CD4-positive, alpha-beta T cell (primary cell): Measurements from ENCODE around the gene CDR2. TPM values are rescaled to one million over a fixed set of nuclear protein-coding genes. Genes with fewer than 3 reads are reported as not detected.

Source experiments
- ATAC-seq: fragments of 200-7000 bp; cut with Tn5 transposase; one replicate; pipeline ENCODE4 v1.10.0; 2022; ENCODE audit warnings: mild to moderate bottlenecking; ENCODE audit not compliant: poor library complexity
- CTCF ChIA-PET: fragments of 350-600 bp; sonication (Branson Sonifier 250); formaldehyde crosslinking; loops from one replicate; lab custom pipeline; 2021; ENCODE audit warnings: antibody characterized with exemption, inconsistent platforms; lab: Charles Lee
- POLR2A ChIA-PET: fragments of 350-600 bp; sonication (Branson Sonifier 250); formaldehyde crosslinking; loops from one replicate; lab custom pipeline; 2021; ENCODE audit warnings: antibody characterized with exemption, inconsistent platforms; lab: Charles Lee
- DNase-seq, 14 experiments: peaks; one replicate each; pipeline ENCODE4 v3.0.0-alpha.2; 2013 to 2020; ENCODE audit warnings: mixed read lengths in 2 of 14
- H3K27ac ChIP-seq, 2 donors: one replicate each; pipeline versions ENCODE4 v1.5.1 to v1.7.0; 2013; ENCODE audit warnings: low read length in 2 of 2, low read depth in 1 of 2, mild to moderate bottlenecking in 1 of 2
- H3K27me3 ChIP-seq, 2 experiments: 1 replicate in 1 of 2; 2 replicates in 1 of 2; pipeline versions ENCODE4 v1.6.1 to v1.7.0; 2013; ENCODE audit warnings: low read length in 2 of 2, control low read depth in 1 of 2, mild to moderate bottlenecking in 1 of 2, moderate library complexity in 1 of 2; ENCODE audit not compliant: insufficient read depth in 2 of 2, control insufficient read depth in 1 of 2
- H3K36me3 ChIP-seq: one replicate; pipeline ENCODE4 v1.6.1; 2013; ENCODE audit warnings: low read length, control low read depth; ENCODE audit not compliant: insufficient read depth
- H3K4me1 ChIP-seq: one replicate; pipeline ENCODE4 v1.6.1; 2013; ENCODE audit warnings: low read length, control low read depth; ENCODE audit not compliant: insufficient read depth
- H3K4me3 ChIP-seq: one replicate; pipeline ENCODE4 v1.5.1; 2013; ENCODE audit warnings: mild to moderate bottlenecking, low read length, moderate library complexity
- H3K9me3 ChIP-seq, 2 experiments: 1 replicate in 1 of 2; 2 replicates in 1 of 2; pipeline versions ENCODE4 v1.6.1 to v1.7.0; 2013; ENCODE audit warnings: low read length in 2 of 2, mild to moderate bottlenecking in 2 of 2, control low read depth in 1 of 2, moderate library complexity in 1 of 2; ENCODE audit not compliant: control insufficient read depth in 1 of 2, insufficient read depth in 1 of 2
- H3K27ac Mint-ChIP-seq: one replicate; pipeline ENCODE4 v1.8.0; 2020; ENCODE audit warnings: mixed read lengths
- H3K27me3 Mint-ChIP-seq: one replicate; pipeline ENCODE4 v1.8.0; 2021; ENCODE audit warnings: mixed read lengths
- H3K36me3 Mint-ChIP-seq: one replicate; pipeline ENCODE4 v1.8.0; 2021; ENCODE audit warnings: low read depth, mixed read lengths
- H3K4me1 Mint-ChIP-seq: one replicate; pipeline ENCODE4 v1.8.0; 2021; ENCODE audit warnings: low read depth, mixed read lengths
- H3K4me3 Mint-ChIP-seq: one replicate; pipeline ENCODE4 v1.8.0; 2020; ENCODE audit warnings: mild to moderate bottlenecking, mixed read lengths
- H3K9me3 Mint-ChIP-seq: one replicate; pipeline ENCODE4 v1.8.0; 2020; ENCODE audit warnings: mixed read lengths
- CTCF ChIP-seq: fragments of 200-600 bp; IDR thresholded peaks from one replicate; pipeline ENCODE4 v1.8.0; 2022; ENCODE audit warnings: antibody characterized with exemption, mild to moderate bottlenecking
- intact Hi-C, 2 experiments: fragments of 100-400 bp; cut with DNase I in 1 of 2; cut with micrococcal nuclease in 1 of 2; formaldehyde crosslinking; loops; one replicate each; pipeline versions ENCODE4 v1.15.1 to v1.9.0; 2023 to 2025; cut with DNase I, micrococcal nuclease
- total RNA-seq, 174 experiments: library from RNA in 2 of 174; stranded (reverse) in 2 of 174; gene quantifications; one replicate each; pipeline ENCODE4 v1.2.3 and lab custom pipeline; 2021 to 2026

Gene CDR2
- total RNA-seq, 2 experiments from 2014 or later = 104 to 113 TPM

GRCh38 chr16:22330326-22330725 is 44.1 kb downstream of the CDR2 start:
- ChIA-PET POLR2A (interaction anchor here (1.2 to 4.2 kb wide), 3 partner anchors 42 to 45 kb away, joined by 3 to 21 read pairs (median 7); no protein-coding TSS in a partner anchor), CTCF (interaction anchor here (0.6 to 1.8 kb wide), 6 partner anchors 9 to 59 kb away, joined by 4 to 7 read pairs (median 4); no protein-coding TSS in a partner anchor)
- no peaks in the 10 kb centered on the region for H3K9me3 Mint-ChIP-seq
- Histone ChIP-seq H3K36me3 (peaks cover 77% of the 10 kb centered on the region), H3K27ac (no peak overlapping the region), H3K4me3 (no peak overlapping the region), H3K4me1 (peaks cover 4% of the 10 kb centered on the region), H3K9me3 (peaks cover 0 to under 1% of the 10 kb centered on the region in 2 experiments), H3K27me3 (no peaks in the 10 kb centered on the region)
- intact Hi-C loops = no loop called here
- no peaks in the 10 kb centered on the region for H3K27me3 Mint-ChIP-seq
- DNase-seq (no peak), ATAC-seq (no peak)
- H3K36me3 Mint-ChIP-seq = peaks cover 89% of the 10 kb centered on the region
- no peak overlapping the region for H3K4me3 Mint-ChIP-seq
- H3K4me1 Mint-ChIP-seq = peaks cover 26% of the 10 kb centered on the region
- no peak for TF ChIP-seq CTCF
- H3K27ac Mint-ChIP-seq = peak overlapping the region; percentile 1

- Mint-ChIP-seq H3K9me3 (no peaks in the 10 kb centered on the region), H3K36me3 (peaks cover 89% of the 10 kb centered on the region), H3K4me3 (no peak overlapping the region), H3K27ac (peak overlapping the region; percentile 1), H3K27me3 (no peaks in the 10 kb centered on the region), H3K4me1 (peaks cover 19% of the 10 kb centered on the region)
- ChIA-PET CTCF (interaction anchor here (1.0 to 1.8 kb wide), 2 partner anchors 8 to 10 kb away, joined by 5 to 7 read pairs; no protein-coding TSS in a partner anchor), POLR2A (interaction anchor here (1.0 to 4.2 kb wide), 4 partner anchors 29 to 46 kb away, joined by 3 to 21 read pairs (median 5); no protein-coding TSS in a partner anchor)
- H3K4me3 ChIP-seq = no peak overlapping the region
- H3K9me3 ChIP-seq = no peaks in the 10 kb centered on the region
- intact Hi-C loops = loop anchor here in 1 of 2 experiments (5.0 kb wide), 2 partner anchors 43 to 93 kb away; partner anchors contain the start of gene CDR2
- DNase-seq (no peak), ATAC-seq (no peak)
- peaks cover 4% of the 10 kb centered on the region for H3K4me1 ChIP-seq
- no peak overlapping the region for H3K27ac ChIP-seq
- no peak for TF ChIP-seq CTCF
- H3K36me3 ChIP-seq = peaks cover 77% of the 10 kb centered on the region
- no peaks in the 10 kb centered on the region for H3K27me3 ChIP-seq
Observed at GRCh38 chr16:22329199-22329695, 45.2 kb downstream of the CDR2 start.

GRCh38 chr16:22328081-22328725 is 46.2 kb downstream of the CDR2 start:
- DNase-seq (no peak), ATAC-seq (no peak)
- peak overlapping the region; percentile 14 for H3K27ac Mint-ChIP-seq
- POLR2A ChIA-PET = interaction anchor here (1.0 to 4.2 kb wide), 3 partner anchors 30 to 47 kb away, joined by 3 to 21 read pairs (median 7); no protein-coding TSS in a partner anchor
- intact Hi-C loops = loop anchor here in 1 of 2 experiments (5.0 kb wide), 2 partner anchors 44 to 94 kb away; partner anchors contain the start of gene CDR2
- no peaks in the 10 kb centered on the region for H3K9me3 ChIP-seq
- CTCF ChIA-PET = no interaction called here
- no peak overlapping the region for H3K4me3 Mint-ChIP-seq
- H3K36me3 ChIP-seq = peaks cover 79% of the 10 kb centered on the region
- H3K36me3 Mint-ChIP-seq = peaks cover 89% of the 10 kb centered on the region
- H3K4me1 Mint-ChIP-seq = peaks cover 19% of the 10 kb centered on the region
- H3K27me3 ChIP-seq = no peaks in the 10 kb centered on the region
- peaks cover 4% of the 10 kb centered on the region for H3K4me1 ChIP-seq
- H3K27ac ChIP-seq = no peak overlapping the region
- TF ChIP-seq CTCF = no peak
- H3K9me3 Mint-ChIP-seq = no peaks in the 10 kb centered on the region
- H3K4me3 ChIP-seq = no peak overlapping the region
- H3K27me3 Mint-ChIP-seq = no peaks in the 10 kb centered on the region
